Testis (tissue), 2 donors: ENCODE data around the gene EIF3C.
"Not testable (repeated sequence)": the region's sequence is repeated elsewhere in the genome, so short reads cannot be mapped to it uniquely, and the experiment has no call there.

Experiments
- POLR2A ChIP-seq: fragments of 450-650 bp; IDR thresholded peaks from one replicate; pipeline ENCODE4 v1.6.1; 2017; ENCODE audit warnings: antibody characterized with exemption, mild to moderate bottlenecking, moderate library complexity
- TF ChIP-seq, protein P1 (sequence below), 3 experiments: fragments of 450-650 bp in 2 of 3; fragments of 200-600 bp in 1 of 3; sonication (generic) in 1 of 3; IDR thresholded peaks; one replicate each; pipeline ENCODE4 v1.5.1; 2016 to 2019; ENCODE audit warnings: antibody characterized with exemption in 3 of 3, mild to moderate bottlenecking in 2 of 3, moderate library complexity in 1 of 3

DNA sequence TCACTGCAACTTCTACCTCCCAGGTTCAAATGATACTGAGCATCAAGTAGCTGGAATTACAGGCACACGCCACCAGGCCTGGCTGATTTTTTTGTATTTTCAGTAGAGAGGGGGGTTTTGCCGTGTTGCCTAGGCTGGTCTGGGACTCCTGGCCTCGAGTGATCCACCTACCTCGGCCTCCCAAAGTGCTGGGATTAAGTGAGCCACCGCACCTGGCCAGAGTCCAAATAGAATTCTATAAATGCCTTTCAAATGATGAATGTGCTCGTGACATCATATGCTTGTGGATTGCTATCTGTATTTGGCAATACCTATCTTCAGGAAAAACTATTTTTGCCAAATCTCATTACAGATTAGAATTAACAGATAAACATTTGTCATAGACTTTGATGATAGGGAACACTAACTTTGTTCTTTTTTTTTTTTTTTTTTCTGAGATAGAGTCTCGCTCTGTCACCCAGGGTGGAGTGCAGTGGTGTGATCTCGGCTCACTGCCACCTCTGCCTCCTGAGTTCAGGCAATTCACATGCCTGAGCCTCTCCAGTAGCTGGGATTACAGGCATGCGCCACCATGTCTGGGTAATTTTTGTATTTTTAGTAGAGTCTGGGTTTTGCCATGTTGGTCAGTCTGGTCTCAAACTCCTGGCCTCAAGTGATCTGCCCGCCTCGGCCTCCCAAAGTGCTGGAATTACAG is 17.9 kb upstream of the EIF3C start:
- TF ChIP-seq, protein P1, sequence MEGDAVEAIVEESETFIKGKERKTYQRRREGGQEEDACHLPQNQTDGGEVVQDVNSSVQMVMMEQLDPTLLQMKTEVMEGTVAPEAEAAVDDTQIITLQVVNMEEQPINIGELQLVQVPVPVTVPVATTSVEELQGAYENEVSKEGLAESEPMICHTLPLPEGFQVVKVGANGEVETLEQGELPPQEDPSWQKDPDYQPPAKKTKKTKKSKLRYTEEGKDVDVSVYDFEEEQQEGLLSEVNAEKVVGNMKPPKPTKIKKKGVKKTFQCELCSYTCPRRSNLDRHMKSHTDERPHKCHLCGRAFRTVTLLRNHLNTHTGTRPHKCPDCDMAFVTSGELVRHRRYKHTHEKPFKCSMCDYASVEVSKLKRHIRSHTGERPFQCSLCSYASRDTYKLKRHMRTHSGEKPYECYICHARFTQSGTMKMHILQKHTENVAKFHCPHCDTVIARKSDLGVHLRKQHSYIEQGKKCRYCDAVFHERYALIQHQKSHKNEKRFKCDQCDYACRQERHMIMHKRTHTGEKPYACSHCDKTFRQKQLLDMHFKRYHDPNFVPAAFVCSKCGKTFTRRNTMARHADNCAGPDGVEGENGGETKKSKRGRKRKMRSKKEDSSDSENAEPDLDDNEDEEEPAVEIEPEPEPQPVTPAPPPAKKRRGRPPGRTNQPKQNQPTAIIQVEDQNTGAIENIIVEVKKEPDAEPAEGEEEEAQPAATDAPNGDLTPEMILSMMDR (IDR thresholded peaks at IDR 0.05), result not testable (repeated sequence)
- not testable (repeated sequence) for TF ChIP-seq POLR2A
